ENCODE data around the gene KIF5C.

Gene KIF5C

DNA sequence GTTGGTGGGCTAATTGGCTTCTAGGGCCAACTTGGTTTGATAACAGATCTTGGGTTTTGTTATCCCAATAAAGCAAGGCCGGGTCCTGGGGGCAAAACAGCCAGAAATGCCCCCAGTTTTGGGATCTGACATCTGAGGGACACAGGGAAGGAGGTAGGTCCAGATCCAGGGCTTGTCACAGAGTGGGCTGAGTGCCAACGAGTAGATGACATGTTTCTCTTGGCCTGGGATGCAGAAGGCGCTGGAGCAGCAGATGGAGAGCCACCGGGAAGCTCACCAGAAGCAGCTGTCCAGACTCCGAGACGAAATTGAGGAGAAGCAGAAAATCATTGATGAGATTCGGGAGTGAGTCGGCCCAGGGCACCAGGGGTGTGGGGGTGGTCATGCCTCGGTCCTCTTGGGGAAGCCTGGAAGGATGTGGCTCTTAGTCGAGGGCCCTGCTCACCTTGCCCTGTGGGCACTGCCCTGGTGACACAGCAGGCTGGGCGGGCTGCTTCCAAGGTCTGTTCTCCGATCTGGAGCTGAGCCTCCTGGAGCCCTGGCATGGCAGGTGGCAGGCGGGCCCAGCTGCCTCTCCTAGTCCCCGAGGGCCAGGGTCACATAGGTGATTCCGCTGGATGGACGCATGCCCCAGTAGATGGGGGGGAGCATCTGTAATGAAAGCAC is 123.3 kb downstream of the KIF5C start:
- Histone ChIP-seq H3K4me3 (replicated peaks; ENCODE audit: insufficient read depth, low read length) (no peak overlapping the region), H3K27ac (replicated peaks) (no peak overlapping the region), H3K27me3 (ENCODE audit: insufficient read depth, poor library complexity, severe bottlenecking) (no peaks in the 10 kb centered on the region)
- DNase-seq (ENCODE audit: low read depth in 1 of 2, low spot score in 1 of 2), result no peak
- TF ChIP-seq CTCF (IDR thresholded peaks at IDR 0.05; ENCODE audit: insufficient read depth, low read length), result no peak
- TF ChIP-seq SPI1 (IDR thresholded peaks at IDR 0.05; ENCODE audit: borderline replicate concordance, low read depth), result no peak
- TF ChIP-seq REST (IDR thresholded peaks at IDR 0.05; ENCODE audit: insufficient replicate concordance, low read depth), result no peak
- no peak for TF ChIP-seq GABPA (IDR thresholded peaks at IDR 0.05; ENCODE audit: low read depth)
- TF ChIP-seq POLR2AphosphoS5 (IDR thresholded peaks at IDR 0.05; ENCODE audit: low read depth), result no peak

- H3K4me3 ChIP-seq (replicated peaks; ENCODE audit: insufficient read depth, low read length), result no peak overlapping the region
- no peak for DNase-seq (ENCODE audit: low read depth in 1 of 2, low spot score in 1 of 2)
- TF ChIP-seq POLR2AphosphoS5 (IDR thresholded peaks at IDR 0.05; ENCODE audit: low read depth), result no peak
- no peak for TF ChIP-seq CTCF (IDR thresholded peaks at IDR 0.05; ENCODE audit: insufficient read depth, low read length)
- no peak for TF ChIP-seq SPI1 (IDR thresholded peaks at IDR 0.05; ENCODE audit: borderline replicate concordance, low read depth)
- TF ChIP-seq GABPA (IDR thresholded peaks at IDR 0.05; ENCODE audit: low read depth), result no peak
- no peak for TF ChIP-seq REST (IDR thresholded peaks at IDR 0.05; ENCODE audit: insufficient replicate concordance, low read depth)
- no peaks in the 10 kb centered on the region for H3K27me3 ChIP-seq (ENCODE audit: insufficient read depth, poor library complexity, severe bottlenecking)
- H3K27ac ChIP-seq (replicated peaks), result no peak overlapping the region
These were observed 123.8 kb downstream of the KIF5C start for GRCh38 chr2:148998831-148999200.

- no peaks in the 10 kb centered on the region for H3K27me3 ChIP-seq (ENCODE audit: insufficient read depth, poor library complexity, severe bottlenecking)
- no peak overlapping the region for H3K27ac ChIP-seq (replicated peaks)
- H3K4me3 ChIP-seq (replicated peaks; ENCODE audit: insufficient read depth, low read length), result no peak overlapping the region
- no peak for DNase-seq (ENCODE audit: low read depth in 1 of 2, low spot score in 1 of 2)
- no peak for TF ChIP-seq REST (IDR thresholded peaks at IDR 0.05; ENCODE audit: insufficient replicate concordance, low read depth)
- TF ChIP-seq GABPA (IDR thresholded peaks at IDR 0.05; ENCODE audit: low read depth), result no peak
- TF ChIP-seq POLR2AphosphoS5 (IDR thresholded peaks at IDR 0.05; ENCODE audit: low read depth), result no peak
- no peak for TF ChIP-seq CTCF (IDR thresholded peaks at IDR 0.05; ENCODE audit: insufficient read depth, low read length)
- TF ChIP-seq SPI1 (IDR thresholded peaks at IDR 0.05; ENCODE audit: borderline replicate concordance, low read depth), result no peak
These were observed 124.5 kb downstream of the KIF5C start for GRCh38 chr2:148999451-148999921.
